ENCODE measurements around the gene CCDC157.

The CCDC157 gene

DNA sequence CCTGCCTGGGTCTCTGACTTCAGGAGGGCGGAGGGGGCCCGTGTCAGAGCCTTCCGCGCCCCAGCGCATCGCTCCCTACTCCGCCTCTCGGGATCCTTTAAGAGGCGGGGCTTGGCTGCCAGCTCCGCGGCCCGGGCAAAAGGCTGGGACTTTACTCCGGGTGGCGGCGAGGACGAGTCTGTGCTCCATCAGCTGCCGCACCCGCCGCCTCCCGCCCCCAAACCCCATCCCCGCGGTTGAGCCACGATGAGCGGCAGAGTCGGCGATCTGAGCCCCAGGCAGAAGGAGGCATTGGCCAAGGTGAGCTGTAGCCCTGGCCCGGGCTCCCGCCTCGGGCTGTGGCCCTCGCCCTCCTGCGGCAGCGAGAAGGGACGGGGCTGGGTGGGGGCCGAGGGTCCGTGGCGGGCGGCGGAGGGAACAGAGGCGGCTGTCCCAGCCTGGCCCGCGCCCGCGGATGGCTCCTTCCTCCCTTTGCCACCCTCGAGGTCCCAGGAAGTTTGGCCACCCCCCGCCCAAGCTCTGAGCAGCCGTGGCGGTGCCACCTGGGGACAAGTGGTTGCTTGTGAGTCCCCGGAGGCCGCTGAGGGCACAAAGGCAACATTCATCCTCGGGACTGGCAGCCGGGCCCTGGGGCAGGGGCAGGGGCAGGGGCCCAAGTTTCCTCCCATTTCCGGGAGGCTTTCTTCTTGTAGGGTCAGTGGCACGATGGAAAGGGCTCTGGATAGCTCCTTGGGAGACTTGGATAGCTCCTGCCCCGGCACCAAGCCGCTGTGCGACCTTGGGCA, 40.3 kb downstream of the CCDC157 start, which contains the start of gene SEC14L2:
Gene SEC14L2 (plus strand): TSS at position 148 of the 785 bp plus-strand sequence. CDS start 99 bp downstream, at position 247.
- TF ChIP-seq TCF12 (IDR thresholded peaks at IDR 0.05; ENCODE audit: low read depth) (no peak), EGR1 (IDR thresholded peaks at IDR 0.05) (no peak), EP300 (IDR thresholded peaks at IDR 0.05; ENCODE audit: borderline replicate concordance) (no peak), CREB1 (IDR thresholded peaks at IDR 0.05; ENCODE audit: low read depth) (no peak), NFIC (IDR thresholded peaks at IDR 0.05) (peak; percentile 60), YY1 (IDR thresholded peaks at IDR 0.05; ENCODE audit: low read depth) (peak; percentile 18; the same call in 1 of the 2 replicates), CEBPB (IDR thresholded peaks at IDR 0.05) (no peak)
- TF ChIP-seq, protein P1, sequence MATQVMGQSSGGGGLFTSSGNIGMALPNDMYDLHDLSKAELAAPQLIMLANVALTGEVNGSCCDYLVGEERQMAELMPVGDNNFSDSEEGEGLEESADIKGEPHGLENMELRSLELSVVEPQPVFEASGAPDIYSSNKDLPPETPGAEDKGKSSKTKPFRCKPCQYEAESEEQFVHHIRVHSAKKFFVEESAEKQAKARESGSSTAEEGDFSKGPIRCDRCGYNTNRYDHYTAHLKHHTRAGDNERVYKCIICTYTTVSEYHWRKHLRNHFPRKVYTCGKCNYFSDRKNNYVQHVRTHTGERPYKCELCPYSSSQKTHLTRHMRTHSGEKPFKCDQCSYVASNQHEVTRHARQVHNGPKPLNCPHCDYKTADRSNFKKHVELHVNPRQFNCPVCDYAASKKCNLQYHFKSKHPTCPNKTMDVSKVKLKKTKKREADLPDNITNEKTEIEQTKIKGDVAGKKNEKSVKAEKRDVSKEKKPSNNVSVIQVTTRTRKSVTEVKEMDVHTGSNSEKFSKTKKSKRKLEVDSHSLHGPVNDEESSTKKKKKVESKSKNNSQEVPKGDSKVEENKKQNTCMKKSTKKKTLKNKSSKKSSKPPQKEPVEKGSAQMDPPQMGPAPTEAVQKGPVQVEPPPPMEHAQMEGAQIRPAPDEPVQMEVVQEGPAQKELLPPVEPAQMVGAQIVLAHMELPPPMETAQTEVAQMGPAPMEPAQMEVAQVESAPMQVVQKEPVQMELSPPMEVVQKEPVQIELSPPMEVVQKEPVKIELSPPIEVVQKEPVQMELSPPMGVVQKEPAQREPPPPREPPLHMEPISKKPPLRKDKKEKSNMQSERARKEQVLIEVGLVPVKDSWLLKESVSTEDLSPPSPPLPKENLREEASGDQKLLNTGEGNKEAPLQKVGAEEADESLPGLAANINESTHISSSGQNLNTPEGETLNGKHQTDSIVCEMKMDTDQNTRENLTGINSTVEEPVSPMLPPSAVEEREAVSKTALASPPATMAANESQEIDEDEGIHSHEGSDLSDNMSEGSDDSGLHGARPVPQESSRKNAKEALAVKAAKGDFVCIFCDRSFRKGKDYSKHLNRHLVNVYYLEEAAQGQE (IDR thresholded peaks at IDR 0.05; ENCODE audit: low read depth), result peak; percentile 44; the same call in 1 of the 2 replicates
- TF ChIP-seq, protein P2, sequence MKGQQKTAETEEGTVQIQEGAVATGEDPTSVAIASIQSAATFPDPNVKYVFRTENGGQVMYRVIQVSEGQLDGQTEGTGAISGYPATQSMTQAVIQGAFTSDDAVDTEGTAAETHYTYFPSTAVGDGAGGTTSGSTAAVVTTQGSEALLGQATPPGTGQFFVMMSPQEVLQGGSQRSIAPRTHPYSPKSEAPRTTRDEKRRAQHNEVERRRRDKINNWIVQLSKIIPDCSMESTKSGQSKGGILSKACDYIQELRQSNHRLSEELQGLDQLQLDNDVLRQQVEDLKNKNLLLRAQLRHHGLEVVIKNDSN (IDR thresholded peaks at IDR 0.05), result no peak
- TF ChIP-seq, protein P3, sequence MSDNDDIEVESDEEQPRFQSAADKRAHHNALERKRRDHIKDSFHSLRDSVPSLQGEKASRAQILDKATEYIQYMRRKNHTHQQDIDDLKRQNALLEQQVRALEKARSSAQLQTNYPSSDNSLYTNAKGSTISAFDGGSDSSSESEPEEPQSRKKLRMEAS (IDR thresholded peaks at IDR 0.05), result peak; percentile 30; the same call in 1 of the 2 replicates

DNA sequence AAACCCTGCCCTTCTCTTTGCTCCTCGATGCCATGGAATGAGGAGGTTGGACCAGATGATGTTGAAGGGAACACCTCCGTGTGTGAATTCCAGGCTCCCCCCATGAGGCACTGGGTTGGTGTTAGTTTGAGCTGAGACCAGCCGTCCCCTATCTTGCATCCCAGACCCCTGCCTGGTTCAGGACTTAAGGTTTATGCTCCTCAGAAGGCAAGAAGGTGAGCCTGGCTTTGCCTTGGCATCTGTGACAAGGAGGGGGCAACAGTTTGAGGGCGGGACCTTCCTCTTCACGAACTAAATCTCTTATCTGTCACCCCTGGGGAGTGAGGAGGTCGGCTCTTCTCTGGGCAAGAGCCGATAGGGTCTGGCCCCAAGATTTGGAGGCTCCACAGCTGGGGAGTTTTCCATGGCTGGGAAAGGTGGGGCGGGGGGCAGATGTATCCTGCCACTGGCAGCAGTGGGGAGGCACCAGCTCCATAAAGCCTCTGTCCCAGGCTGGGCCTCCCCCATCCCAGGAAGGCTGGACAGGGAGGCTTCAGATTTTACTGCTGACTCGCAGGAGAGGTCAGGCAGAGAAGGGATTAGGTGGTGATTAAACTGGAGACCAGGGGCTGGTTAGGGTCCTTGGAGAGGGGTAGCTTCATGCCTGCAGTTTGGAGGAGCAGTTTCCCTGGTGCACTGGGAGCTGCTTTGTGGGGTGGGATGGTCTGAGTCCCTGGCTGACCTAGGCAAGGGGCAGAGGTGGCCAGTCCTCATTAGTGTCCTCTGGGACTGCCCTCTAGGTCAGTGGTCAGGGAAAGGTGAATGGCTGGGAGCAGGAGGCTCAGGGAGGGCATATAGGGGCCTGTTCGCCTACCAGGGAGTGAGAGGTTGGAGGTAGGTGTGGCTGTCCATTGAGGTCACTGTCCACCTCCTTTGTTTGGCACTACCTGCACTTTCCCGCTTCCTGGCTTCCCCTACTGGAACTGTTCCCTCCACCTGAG, 41.1 kb downstream of the CCDC157 start:
- TF ChIP-seq, protein P1 (IDR thresholded peaks at IDR 0.05; ENCODE audit: low read depth), result no peak
- TF ChIP-seq NFIC (IDR thresholded peaks at IDR 0.05) (no peak), YY1 (IDR thresholded peaks at IDR 0.05; ENCODE audit: low read depth) (no peak), ZBTB7A (IDR thresholded peaks at IDR 0.05; ENCODE audit: low read depth) (no peak), RAD21 (IDR thresholded peaks at IDR 0.05; ENCODE audit: low read depth) (no peak), EP300 (IDR thresholded peaks at IDR 0.05; ENCODE audit: borderline replicate concordance) (no peak), CREB1 (IDR thresholded peaks at IDR 0.05; ENCODE audit: low read depth) (no peak), FOXM1 (IDR thresholded peaks at IDR 0.05; ENCODE audit: borderline replicate concordance, low read depth) (no peak), TEAD4 (IDR thresholded peaks at IDR 0.05) (no peak), TAF1 (IDR thresholded peaks at IDR 0.05; ENCODE audit: low read depth) (no peak), TCF12 (IDR thresholded peaks at IDR 0.05; ENCODE audit: low read depth) (no peak), EGR1 (IDR thresholded peaks at IDR 0.05) (no peak)
- TF ChIP-seq, protein P3 (IDR thresholded peaks at IDR 0.05), result no peak
- TF ChIP-seq, protein P2 (IDR thresholded peaks at IDR 0.05), result no peak

DNA sequence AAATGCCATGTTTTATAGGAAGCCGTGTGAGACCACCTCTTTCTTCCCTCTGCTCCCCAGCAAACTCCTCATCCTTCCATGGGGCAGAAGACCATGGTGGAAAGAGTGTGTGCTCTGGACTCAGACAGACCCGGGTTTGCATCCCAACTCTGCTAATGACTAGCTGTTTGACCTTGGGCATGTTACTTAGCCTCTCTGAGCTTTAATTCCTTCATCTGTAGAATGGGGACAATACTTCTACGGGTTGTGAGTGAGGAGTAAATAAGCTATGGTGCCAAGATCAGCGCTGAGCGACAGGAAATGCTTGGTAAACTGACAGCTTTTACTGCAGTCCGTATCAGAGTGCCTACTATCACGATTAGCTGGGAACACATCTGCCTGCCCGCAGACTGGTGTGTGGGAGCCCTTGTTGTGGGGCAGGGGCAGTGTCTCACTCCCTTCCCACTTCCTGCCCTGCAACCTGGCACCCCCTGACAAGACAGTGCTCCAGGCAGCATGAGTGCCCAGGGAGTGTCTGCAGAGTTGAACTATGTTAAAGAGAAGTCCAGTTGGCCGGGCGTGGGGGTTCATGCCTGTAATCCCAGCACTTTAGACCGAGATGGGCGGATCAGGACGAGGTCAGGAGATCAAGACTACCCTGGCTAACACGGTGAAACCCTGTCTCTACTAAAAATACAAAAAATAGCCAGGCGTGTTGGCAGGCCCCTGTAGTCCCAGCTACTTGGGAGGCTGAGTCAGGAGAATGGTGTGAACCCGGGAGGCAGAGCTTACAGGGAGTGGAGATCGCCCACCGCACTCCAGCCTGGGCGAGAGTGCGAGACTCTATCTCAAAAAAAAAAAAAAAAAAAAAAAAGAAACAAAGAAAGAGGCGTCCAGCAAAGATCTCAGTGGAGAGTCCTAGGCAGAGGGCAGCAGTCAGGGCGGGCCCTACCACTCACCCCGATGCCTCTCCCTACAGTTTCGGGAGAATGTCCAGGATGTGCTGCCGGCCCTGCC, 42.2 kb downstream of the CCDC157 start:
- TF ChIP-seq YY1 (IDR thresholded peaks at IDR 0.05; ENCODE audit: low read depth), result no peak
- no peak for TF ChIP-seq TCF12 (IDR thresholded peaks at IDR 0.05; ENCODE audit: low read depth)
- no peak for TF ChIP-seq RAD21 (IDR thresholded peaks at IDR 0.05; ENCODE audit: low read depth)
- no peak for TF ChIP-seq TAF1 (IDR thresholded peaks at IDR 0.05; ENCODE audit: low read depth)
- no peak for TF ChIP-seq EGR1 (IDR thresholded peaks at IDR 0.05)
- TF ChIP-seq CREB1 (IDR thresholded peaks at IDR 0.05; ENCODE audit: low read depth), result no peak
- TF ChIP-seq, protein P3 (IDR thresholded peaks at IDR 0.05), result no peak
- no peak for TF ChIP-seq EP300 (IDR thresholded peaks at IDR 0.05; ENCODE audit: borderline replicate concordance)
- no peak for TF ChIP-seq ZBTB7A (IDR thresholded peaks at IDR 0.05; ENCODE audit: low read depth)
- no peak for TF ChIP-seq CEBPB (IDR thresholded peaks at IDR 0.05)
- TF ChIP-seq TEAD4 (IDR thresholded peaks at IDR 0.05), result no peak
- TF ChIP-seq, protein P2 (IDR thresholded peaks at IDR 0.05), result no peak
- no peak for TF ChIP-seq NFIC (IDR thresholded peaks at IDR 0.05)
- TF ChIP-seq, protein P1 (IDR thresholded peaks at IDR 0.05; ENCODE audit: low read depth), result no peak
- no peak for TF ChIP-seq FOXM1 (IDR thresholded peaks at IDR 0.05; ENCODE audit: borderline replicate concordance, low read depth)
